Naive thymus-derived CD8-positive, alpha-beta T cell (primary cell): ENCODE data around the gene SRC. TPM values are rescaled to one million over a fixed set of nuclear protein-coding genes. Genes with fewer than 3 reads are reported as not detected.
A peak's percentile ranks its signal among the peaks of the same experiment; 100 is the strongest.

Experiments
- ATAC-seq, 2 donors: fragments of 150-1000 bp; cut with Tn5 transposase in 1 of 2; sonication (Bioruptor Pico), chemical (Tn5 transposase) in 1 of 2; 1 replicate in 1 of 2; 2 replicates in 1 of 2; pipeline ENCODE4 v1.10.0; 2021; ENCODE audit warnings: mild to moderate bottlenecking in 2 of 2, moderate library complexity in 2 of 2
- POLR2A ChIA-PET: fragments of 350-600 bp; sonication (Branson Sonifier 250); formaldehyde crosslinking; loops from one replicate; lab custom pipeline; 2021; ENCODE audit warnings: antibody characterized with exemption; lab: Charles Lee
- DNase-seq, 10 donors: peaks; one replicate each; pipeline versions ENCODE4 v3.0.0 to v3.0.0-alpha.2; 2020 to 2022
- H3K27ac Mint-ChIP-seq, 10 donors: one replicate each; pipeline ENCODE4 v1.8.0; 2020 to 2022; ENCODE audit warnings: mild to moderate bottlenecking in 10 of 10, mixed read lengths in 10 of 10, moderate library complexity in 4 of 10, inconsistent platforms in 1 of 10
- H3K27me3 Mint-ChIP-seq, 5 donors: one replicate each; pipeline ENCODE4 v1.8.0; 2021 to 2022; ENCODE audit warnings: mixed read lengths in 5 of 5
- H3K36me3 Mint-ChIP-seq, 3 donors: one replicate each; pipeline ENCODE4 v1.8.0; 2020 to 2022; ENCODE audit warnings: mixed read lengths in 3 of 3, mild to moderate bottlenecking in 2 of 3, inconsistent platforms in 1 of 3
- H3K4me1 Mint-ChIP-seq, 4 donors: one replicate each; pipeline ENCODE4 v1.8.0; 2021 to 2022; ENCODE audit warnings: mixed read lengths in 4 of 4
- H3K4me3 Mint-ChIP-seq, 10 donors: one replicate each; pipeline ENCODE4 v1.8.0; 2020 to 2022; ENCODE audit warnings: mild to moderate bottlenecking in 10 of 10, mixed read lengths in 10 of 10, moderate library complexity in 6 of 10, inconsistent platforms in 1 of 10
- H3K9me3 Mint-ChIP-seq, 9 donors: one replicate each; pipeline ENCODE4 v1.8.0; 2020 to 2022; ENCODE audit warnings: mixed read lengths in 9 of 9, mild to moderate bottlenecking in 3 of 9, inconsistent platforms in 1 of 9, moderate library complexity in 1 of 9
- polyA plus RNA-seq, 3 donors: library from polyadenylated mRNA; unstranded; fragments of 300-500 nt; fragmentation: Illumina TruSeq; gene quantifications; one replicate each; pipeline ENCODE4 v1.2.3, GENCODE V29; 2021
- total RNA-seq, 8 experiments: library from RNA in 2 of 8; stranded (reverse) in 2 of 8; gene quantifications; one replicate each; pipeline ENCODE4 v1.2.3 and lab custom pipeline; 2021 to 2026

The SRC gene
- total and polyA plus RNA-seq, 5 experiments from 2014 or later: 0.07 to 2.4 (median 0.60) TPM; not detected in 2

DNA sequence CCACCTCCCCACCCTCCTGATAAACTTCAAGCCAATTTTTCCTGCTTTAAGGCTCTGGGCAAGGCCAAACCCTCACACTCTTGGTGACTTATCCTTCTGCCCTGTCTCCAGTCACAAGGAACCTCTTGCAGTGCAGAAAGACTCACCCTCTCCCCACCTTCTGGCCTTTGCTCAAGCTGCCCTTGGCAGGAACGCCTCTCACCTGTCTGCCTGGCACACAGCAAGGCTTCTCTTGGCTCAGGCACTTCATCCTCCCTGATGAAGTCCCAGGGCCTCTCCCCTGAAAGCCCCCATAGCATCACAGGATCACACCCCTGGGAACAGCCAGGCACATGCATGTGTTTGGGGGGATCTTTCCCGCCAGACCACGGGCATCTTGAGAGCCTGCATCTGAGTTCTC, 106.3 kb downstream of the SRC start:
- no peak for ATAC-seq
- POLR2A ChIA-PET: no interaction called here
- peaks cover 3 to 14% (median 9%) of the 10 kb centered on the region in 5 donors for H3K27me3 Mint-ChIP-seq
- no peak for DNase-seq
- H3K36me3 Mint-ChIP-seq: peaks cover 0 to 30% (median 16%) of the 10 kb centered on the region in 3 donors
- H3K4me1 Mint-ChIP-seq: peaks cover 0 to 1% (median 0%) of the 10 kb centered on the region in 4 donors
- H3K4me3 Mint-ChIP-seq: peak overlapping the region in 1 of 10 donors; percentile 39
- no peak overlapping the region for H3K27ac Mint-ChIP-seq
- peaks cover 11 to 31% (median 30%) of the 10 kb centered on the region in 9 donors for H3K9me3 Mint-ChIP-seq

DNA sequence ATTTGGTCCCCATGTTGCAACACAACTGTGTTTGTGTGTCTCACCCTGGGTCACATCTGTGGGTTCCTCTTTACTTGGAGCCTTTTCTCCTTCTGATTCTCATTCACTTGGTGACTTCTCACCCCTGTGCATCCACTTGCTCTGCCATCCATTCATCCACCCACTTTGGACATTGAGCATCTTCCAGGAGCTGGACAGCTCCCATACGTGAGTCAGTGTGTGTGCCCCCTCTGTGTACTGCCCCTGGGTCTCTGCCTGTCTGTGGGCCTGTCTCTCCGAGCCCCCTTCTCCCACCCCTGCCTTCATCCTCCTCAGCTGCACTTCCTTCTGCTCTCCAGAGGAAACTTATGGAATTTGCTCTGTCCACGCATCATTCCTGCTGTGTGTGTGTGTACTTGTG, 107.3 kb downstream of the SRC start:
- ATAC-seq: no peak
- H3K4me1 Mint-ChIP-seq: peaks cover 0 to 1% (median 0%) of the 10 kb centered on the region in 4 donors
- DNase-seq: no peak
- H3K4me3 Mint-ChIP-seq: no peak overlapping the region
- H3K27ac Mint-ChIP-seq: no peak overlapping the region
- POLR2A ChIA-PET: interaction anchor here (0.6 kb wide), 1 partner anchor 970 kb away, joined by 3 read pairs; no protein-coding TSS in a partner anchor
- peaks cover 3 to 14% (median 9%) of the 10 kb centered on the region in 5 donors for H3K27me3 Mint-ChIP-seq
- peaks cover 11 to 41% (median 35%) of the 10 kb centered on the region in 9 donors for H3K9me3 Mint-ChIP-seq
- peaks cover 0 to 38% (median 24%) of the 10 kb centered on the region in 3 donors for H3K36me3 Mint-ChIP-seq

DNA sequence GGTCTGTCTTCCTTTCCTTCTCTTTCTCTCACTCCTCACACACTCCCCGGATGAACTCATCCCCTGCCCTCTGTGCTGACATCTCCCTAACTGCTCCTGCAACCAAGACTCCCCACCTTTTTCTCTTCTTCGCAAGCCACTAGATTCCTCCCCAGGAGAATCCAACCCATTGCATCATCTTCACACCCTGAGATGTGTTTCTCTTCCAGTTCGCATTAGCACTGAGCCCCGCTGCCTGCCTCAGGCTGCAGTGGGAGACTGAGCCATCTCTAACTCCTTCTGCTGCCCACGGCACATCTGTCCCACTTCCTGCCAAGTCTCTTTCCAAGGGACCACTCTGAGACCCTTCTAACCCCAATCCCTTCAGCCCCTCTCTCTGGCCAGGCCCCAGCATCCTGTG, 107.9 kb downstream of the SRC start:
- no peak for ATAC-seq
- Mint-ChIP-seq H3K4me3 (no peak overlapping the region), H3K9me3 (peaks cover 11 to 45% (median 36%) of the 10 kb centered on the region in 9 donors), H3K4me1 (peaks cover 0 to 1% (median 0%) of the 10 kb centered on the region in 4 donors), H3K27ac (no peak overlapping the region), H3K27me3 (peaks cover 3 to 14% (median 9%) of the 10 kb centered on the region in 5 donors), H3K36me3 (peaks cover 0 to 44% (median 24%) of the 10 kb centered on the region in 3 donors)
- DNase-seq: no peak
- POLR2A ChIA-PET: no interaction called here

DNA sequence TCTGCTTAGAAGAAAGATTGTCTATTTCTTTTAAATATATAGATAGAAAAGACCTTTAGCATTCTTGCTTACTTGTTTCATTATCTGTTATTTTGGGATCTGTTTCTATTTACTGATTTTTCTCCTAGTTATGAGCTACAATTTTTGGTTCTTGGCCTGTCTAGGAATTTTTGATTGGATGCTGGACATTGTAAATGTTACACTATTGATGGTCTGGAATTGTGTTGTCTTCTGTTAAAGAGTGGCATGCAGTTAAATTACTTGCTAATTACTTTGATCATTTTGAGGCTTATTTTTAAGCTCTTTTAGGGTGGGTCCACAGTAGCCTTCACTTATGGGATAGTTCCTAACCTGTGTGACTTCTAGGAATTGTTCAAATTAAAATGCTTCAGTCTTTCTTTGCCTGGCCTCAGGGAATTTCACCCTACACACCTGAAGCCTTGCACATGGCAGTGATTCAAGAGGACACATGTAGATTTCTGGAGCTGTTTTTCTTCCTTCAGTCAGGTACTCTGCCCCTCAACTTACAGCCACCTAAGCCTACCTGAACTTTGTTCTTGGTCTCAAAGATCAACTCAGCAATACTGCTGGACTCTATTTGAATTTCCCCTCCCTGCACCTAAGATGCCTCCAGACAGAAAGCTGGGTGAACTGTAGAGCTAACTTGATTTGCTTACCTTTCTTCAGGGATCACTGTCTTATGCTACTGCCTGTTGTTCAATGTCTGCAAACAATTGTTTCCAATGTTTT, 108.9 kb downstream of the SRC start:
- peaks cover 0 to 1% (median 0%) of the 10 kb centered on the region in 4 donors for H3K4me1 Mint-ChIP-seq
- no peak for DNase-seq
- peaks cover 11 to 53% (median 36%) of the 10 kb centered on the region in 9 donors for H3K9me3 Mint-ChIP-seq
- no peak overlapping the region for H3K4me3 Mint-ChIP-seq
- H3K36me3 Mint-ChIP-seq: peaks cover 0 to 47% (median 24%) of the 10 kb centered on the region in 3 donors
- ATAC-seq: no peak
- POLR2A ChIA-PET: no interaction called here
- H3K27me3 Mint-ChIP-seq: peaks cover 3 to 14% (median 9%) of the 10 kb centered on the region in 5 donors
- no peak overlapping the region for H3K27ac Mint-ChIP-seq

Other genes starting within 250 kb of the SRC start
- 100 to 1,000 TPM in 1 of 2 experiments, 10 to 100 TPM in 1; 94.4 to 107 TPM for gene RPN2, start 166.8 kb upstream of the SRC start, total RNA-seq
- gene RPN2, start 166.8 kb upstream of the SRC start, polyA plus RNA-seq: 100 to 1,000 TPM; 235 to 239 (median 236) TPM
- gene MROH8, start 166.6 kb upstream of the SRC start, total RNA-seq: 1 to 10 TPM in 1 of 2 experiments, under 1 TPM in 1; 0.71 to 1.9 TPM
- gene MROH8, start 166.6 kb upstream of the SRC start, polyA plus RNA-seq: 1 to 10 TPM in 1 of 3 donors, under 1 TPM in 2; 0.49 to 2.5 (median 0.66) TPM
- not detected for gene GHRH, start 84.3 kb upstream of the SRC start, total RNA-seq
- gene GHRH, start 84.3 kb upstream of the SRC start, polyA plus RNA-seq: not detected
- gene MANBAL, start 56.5 kb upstream of the SRC start, total RNA-seq: 10 to 100 TPM; 11.5 to 12.8 TPM
- 10 to 100 TPM; 18.9 to 24.7 (median 24.3) TPM for gene MANBAL, start 56.5 kb upstream of the SRC start, polyA plus RNA-seq
- gene NNAT, start 175.1 kb downstream of the SRC start, total RNA-seq: not detected
- under 1 TPM in 1 of 3 donors, not detected in 2; 0.13 TPM for gene NNAT, start 175.1 kb downstream of the SRC start, polyA plus RNA-seq
- 10 to 100 TPM; 88.0 to 99.5 TPM for gene BLCAP, start 181.7 kb downstream of the SRC start, total RNA-seq
- 10 to 100 TPM; 86.6 to 94.7 (median 91.8) TPM for gene BLCAP, start 181.7 kb downstream of the SRC start, polyA plus RNA-seq